D721Med (cell line): ENCODE results near the gene RBBP5.

ENCODE experiments used
- DNase-seq: peaks from one replicate; pipeline ENCODE4 v3.0.0; 2011; ENCODE audit warnings: low spot score; ENCODE audit not compliant: insufficient read length
- FAIRE-seq: peaks from 2 replicates; lab custom pipeline; 2011; peaks lifted over from hg19 to GRCh38; lab: Jason Lieb, UNC
- CTCF ChIP-seq: IDR thresholded peaks from 2 replicates; pipeline ENCODE4 v1.5.1; 2012; ENCODE audit warnings: mild to moderate bottlenecking, control low read depth; ENCODE audit not compliant: insufficient read depth; ENCODE audit errors: missing control alignments

RBBP5 gene

GRCh38 chr1:205095422-205095821 lies 26.4 kb downstream of the RBBP5 start:
- FAIRE-seq (no peak), DNase-seq (no peak)
- TF ChIP-seq CTCF, result no peak

- DNase-seq (no peak), FAIRE-seq (peak; percentile 38)
- no peak for TF ChIP-seq CTCF
Measured at GRCh38 chr1:205091043-205091740, 30.6 kb downstream of the RBBP5 start.

DNA sequence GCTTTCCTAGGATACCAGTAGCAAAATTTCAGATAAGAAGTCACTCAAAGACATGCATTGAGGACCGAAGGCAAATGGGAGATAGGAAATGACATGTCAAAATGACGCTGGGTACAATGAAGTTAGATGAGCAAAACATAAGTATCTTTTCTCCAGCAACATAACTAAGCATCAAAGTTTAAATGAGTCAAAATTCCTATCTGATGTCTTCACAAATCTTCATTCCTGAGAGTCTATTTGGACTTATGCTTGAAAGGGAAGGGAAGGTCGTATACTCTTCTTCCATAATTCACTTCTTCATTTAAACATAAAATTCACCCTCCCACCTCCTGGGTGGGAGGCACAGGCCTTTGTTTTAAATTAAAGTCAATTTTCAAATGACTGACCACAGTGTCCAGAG lies 33.4 kb downstream of the RBBP5 start:
- TF ChIP-seq CTCF, result no peak
- FAIRE-seq (peak; percentile 48), DNase-seq (no peak)

GRCh38 chr1:205084360-205084759 lies 37.4 kb downstream of the RBBP5 start, which contains the start of gene TMEM81:
Gene TMEM81 (minus strand): TSS chr1:205084460. CDS start chr1:205084320, 140 bp downstream.
- no peak for TF ChIP-seq CTCF
- FAIRE-seq (no peak), DNase-seq (no peak)

DNA sequence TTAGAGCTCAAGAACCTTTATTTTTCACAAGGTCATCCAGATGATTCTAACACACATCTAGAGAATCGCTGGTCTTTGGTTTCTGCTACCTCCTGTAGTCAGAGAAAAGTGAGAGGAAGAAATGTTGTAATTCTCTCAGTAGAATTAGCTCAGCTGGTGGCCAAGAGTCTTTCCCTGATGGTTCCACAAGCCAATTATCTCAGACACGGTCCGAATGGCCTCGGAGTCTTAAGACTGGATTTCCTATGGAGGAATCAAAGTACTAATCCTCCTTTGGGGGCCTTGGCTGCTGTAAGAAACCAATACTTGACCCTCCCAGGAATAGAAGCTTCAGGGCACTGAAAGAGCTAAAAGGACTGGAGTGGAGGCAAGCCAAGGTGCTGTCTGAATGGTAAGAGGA lies 39.3 kb downstream of the RBBP5 start:
- no peak for TF ChIP-seq CTCF
- no peak for DNase-seq
- peak; percentile 84 for FAIRE-seq

DNA sequence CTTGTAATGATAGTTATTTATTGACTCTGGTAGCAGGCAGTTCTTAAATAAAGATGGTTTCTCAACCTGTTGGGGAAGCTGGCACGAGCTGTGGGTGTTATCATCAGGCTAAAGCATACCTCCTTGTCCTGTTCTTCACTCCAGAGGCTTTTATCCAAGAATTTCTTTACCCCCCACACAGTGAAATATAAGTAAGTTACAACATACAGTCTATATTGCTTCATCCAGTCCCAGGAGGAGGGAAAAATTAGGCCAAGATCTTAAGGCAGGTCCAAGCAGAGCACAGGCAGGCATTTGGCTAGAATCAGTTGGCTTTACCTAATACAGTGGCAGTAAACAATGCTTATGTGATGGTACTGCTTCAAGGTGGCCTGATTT lies 43.9 kb downstream of the RBBP5 start:
- TF ChIP-seq CTCF, result no peak
- DNase-seq (no peak), FAIRE-seq (no peak)

- TF ChIP-seq CTCF, result no peak
- FAIRE-seq, result no peak
Measured at GRCh38 chr1:205077158-205077933, 44.4 kb downstream of the RBBP5 start.

More at GRCh38 chr1:205077158-205077933, 44.4 kb downstream of the RBBP5 start:
- DNase-seq, result no peak
